GM18858 (cell line): Measurements from ENCODE around the gene ACACA.

Source experiments
- ATAC-seq: cut with Tn5 transposase; IDR thresholded peaks from one replicate; pipeline ENCODE4 v1.9.1; 2021; ENCODE audit not compliant: unreplicated experiment

The ACACA gene

GRCh38 chr17:37246085-37246484 lies 160.6 kb downstream of the ACACA start:
- no peak for ATAC-seq

- no peak for ATAC-seq
These were observed 166.3 kb downstream of the ACACA start for GRCh38 chr17:37240381-37240780.

- ATAC-seq: no peak
These were observed 166.8 kb downstream of the ACACA start for GRCh38 chr17:37239690-37240334.

GRCh38 chr17:37234106-37234505 lies 172.5 kb downstream of the ACACA start:
- ATAC-seq: no peak

DNA sequence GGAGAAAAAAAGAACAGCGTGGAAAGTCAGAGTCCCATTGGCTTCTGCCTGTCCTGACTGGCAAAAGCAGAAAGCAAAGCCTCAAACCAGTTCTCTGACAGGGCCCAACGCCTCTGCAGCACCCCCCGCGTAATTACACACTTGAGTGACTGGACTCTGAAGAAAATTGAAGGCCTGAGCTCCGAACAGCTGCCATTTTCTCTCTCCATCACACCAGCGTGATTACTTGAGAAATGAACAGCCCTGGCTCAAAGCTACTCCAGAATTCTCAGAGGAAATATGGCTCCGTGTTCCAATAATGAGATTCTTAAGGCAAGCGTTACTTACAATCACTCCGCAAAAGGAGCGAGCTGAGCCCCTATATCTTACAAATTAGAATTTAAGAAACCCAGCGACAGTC lies 173.6 kb downstream of the ACACA start:
- no peak for ATAC-seq

- no peak for ATAC-seq
These were observed 174.7 kb downstream of the ACACA start for GRCh38 chr17:37231887-37232286.

- ATAC-seq: no peak
These were observed 176.0 kb downstream of the ACACA start for GRCh38 chr17:37230633-37231032.

- ATAC-seq: no peak
These were observed 181.2 kb downstream of the ACACA start for GRCh38 chr17:37225465-37225864.

DNA sequence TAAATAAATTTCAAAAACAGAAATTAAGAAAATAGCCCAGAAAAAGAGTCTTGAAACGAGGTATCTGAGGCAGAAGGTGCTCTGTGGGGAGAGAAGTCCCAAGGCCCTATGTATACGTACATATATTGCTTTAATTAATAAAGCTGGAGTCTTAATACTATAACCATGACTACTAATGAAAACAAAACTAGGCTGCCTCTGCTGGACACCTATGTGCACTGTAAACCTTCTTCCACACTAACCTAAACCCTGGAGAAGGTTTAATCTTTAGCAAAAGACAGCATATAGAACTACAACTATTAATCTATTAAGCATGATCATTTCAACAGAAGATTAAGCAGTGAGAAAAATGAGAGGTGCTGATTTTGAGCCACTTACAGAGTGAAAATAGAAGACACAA lies 184.8 kb downstream of the ACACA start:
- no peak for ATAC-seq

- no peak for ATAC-seq
These were observed 186.1 kb downstream of the ACACA start for GRCh38 chr17:37220607-37220953.

DNA sequence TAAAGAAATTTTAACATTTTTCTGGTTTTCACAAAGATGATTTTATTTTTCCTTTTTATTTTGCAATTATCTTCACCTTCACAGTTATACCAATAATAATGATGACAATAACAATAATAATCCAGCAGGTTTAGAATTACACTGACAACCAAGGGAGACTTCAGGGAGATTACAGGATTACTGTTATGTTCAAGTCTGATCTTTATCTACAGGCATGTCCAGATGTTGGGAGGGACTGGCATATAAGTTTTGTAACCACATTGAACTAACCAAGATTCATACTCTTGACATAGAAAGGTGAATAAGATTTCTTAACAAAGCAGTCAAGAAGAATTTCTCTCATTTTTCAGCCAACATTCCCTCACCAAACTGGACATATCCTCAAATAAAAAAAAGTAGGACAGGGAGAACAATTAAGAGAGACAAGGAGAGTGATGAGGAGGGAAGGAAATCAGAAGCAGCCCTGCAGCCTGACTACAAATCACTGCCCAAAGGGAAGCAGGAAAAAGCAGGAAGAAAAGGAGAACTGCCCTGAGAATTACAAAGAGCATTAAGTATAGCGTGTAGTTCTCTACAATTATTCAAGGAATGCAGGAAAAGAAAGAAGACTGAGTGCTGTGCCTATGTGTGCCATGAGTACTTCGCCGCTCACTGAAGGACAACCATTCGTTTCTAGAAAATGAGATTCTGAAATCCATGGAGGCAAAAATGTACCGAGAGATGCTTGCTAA lies 186.6 kb downstream of the ACACA start:
- ATAC-seq: no peak

DNA sequence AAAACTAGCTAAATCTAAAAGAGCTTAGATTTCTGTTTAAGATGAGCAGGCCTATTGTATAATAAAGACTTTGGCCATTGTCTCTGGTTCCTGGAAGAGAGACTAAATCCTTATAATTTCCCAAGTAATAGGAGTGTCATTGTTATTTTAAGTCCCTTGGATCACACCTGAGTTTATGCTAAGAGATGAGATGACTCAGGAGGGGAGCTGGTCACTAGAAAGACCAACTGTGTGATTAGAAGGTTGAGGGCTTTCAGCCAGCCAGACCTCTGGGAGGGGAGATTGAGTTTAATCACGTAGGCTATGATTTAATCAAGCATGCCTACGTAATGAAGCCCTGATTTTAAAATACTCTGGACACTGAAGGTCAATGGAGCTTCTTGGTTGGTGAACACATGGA lies 187.8 kb downstream of the ACACA start:
- no peak for ATAC-seq

- no peak for ATAC-seq
These were observed 192.2 kb downstream of the ACACA start for GRCh38 chr17:37214416-37214815.

- ATAC-seq: no peak
These were observed 192.7 kb downstream of the ACACA start for GRCh38 chr17:37213927-37214326.

DNA sequence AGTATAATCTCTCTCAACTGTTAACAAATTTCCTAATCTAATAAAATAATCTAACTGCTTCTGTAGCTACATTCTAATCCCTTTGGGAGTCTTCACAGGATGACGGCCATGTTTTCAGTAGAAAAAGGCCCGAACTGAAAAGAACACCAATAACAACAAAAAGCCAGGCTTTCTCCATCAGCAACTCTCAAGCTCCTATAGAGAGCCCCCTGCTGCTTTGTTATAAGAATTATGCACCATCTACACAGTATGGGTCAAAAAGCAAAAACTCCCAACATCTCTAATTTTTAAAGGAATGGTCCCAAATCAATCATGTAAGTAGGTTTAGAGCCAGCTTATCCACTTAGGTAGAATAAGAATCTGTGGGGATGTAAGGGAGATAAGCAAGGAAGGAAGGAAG lies 194.5 kb downstream of the ACACA start:
- ATAC-seq: no peak

DNA sequence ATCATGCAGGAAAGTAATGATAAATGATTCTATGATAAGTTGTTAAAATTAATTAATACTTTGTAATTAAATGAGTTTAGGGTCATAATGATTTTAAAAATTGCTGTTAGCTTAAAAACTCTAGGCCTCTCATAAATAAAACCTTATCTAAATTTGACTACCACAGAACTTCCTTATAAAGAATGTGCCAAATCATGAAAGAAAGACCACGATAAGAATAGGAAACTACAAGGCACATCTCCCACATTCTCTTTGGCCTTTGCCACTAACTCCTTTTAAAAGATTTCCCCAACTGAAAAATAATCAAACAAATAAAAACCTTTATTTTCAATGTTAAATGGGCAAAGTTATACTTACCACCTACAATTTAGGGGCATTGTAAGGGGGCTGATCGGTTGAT lies 195.5 kb downstream of the ACACA start:
- no peak for ATAC-seq

DNA sequence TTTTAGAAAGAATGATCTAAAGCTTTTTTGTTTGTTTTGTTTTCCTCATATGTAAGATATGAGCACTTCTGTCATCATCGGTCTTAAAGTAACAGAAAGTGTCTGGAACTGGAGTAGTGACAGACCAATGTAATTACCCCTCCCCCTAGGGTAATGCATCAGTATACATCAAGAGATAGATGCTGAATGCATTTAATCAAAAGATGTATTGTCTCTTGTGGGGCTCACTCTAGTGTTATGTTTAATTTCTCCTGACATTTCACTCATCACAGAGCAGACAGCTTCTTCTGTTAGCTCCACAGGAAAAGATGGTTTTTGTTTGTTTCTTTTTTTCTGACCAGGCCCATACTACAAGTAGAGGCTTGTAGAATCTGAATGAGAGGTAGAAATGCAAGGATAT lies 199.5 kb downstream of the ACACA start:
- ATAC-seq: no peak

GRCh38 chr17:37206299-37206698 lies 200.3 kb downstream of the ACACA start:
- no peak for ATAC-seq

DNA sequence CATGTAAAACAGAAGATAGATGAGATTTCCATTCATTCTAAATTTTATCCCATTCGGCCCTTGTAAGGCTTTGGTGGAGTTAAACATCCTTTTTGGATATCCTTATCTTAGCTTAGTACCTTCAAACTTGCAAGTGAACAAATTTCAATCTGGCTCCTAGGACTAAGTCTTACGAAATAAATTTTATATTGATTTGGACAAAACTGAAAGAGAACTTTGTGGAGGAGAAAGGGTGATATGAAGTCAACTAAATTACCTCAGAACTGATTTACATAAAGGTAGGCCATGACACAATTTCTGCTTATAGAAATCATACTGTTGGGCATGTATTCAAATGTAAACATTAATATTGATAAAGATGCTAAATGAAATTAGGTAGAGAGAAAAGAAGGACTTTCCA lies 206.1 kb downstream of the ACACA start:
- ATAC-seq: no peak

DNA sequence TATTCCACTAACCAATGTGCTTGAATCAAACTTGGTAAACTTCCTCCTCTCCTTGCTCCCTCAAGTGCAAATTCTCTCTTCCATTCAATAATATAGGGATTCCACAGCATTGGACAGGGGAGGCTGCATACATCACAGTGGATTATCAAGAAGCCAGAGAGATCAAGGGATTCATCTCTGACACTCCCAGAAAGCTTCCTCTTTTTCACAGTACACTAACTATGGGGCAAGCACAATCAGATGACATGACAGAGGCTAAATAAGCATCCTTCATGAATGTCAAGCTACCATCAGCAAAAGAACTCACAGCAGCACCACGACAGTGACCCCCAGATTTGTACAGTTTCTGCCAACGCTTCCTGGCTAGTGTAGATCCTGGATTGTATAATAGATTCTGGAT lies 209.3 kb downstream of the ACACA start:
- ATAC-seq: no peak

DNA sequence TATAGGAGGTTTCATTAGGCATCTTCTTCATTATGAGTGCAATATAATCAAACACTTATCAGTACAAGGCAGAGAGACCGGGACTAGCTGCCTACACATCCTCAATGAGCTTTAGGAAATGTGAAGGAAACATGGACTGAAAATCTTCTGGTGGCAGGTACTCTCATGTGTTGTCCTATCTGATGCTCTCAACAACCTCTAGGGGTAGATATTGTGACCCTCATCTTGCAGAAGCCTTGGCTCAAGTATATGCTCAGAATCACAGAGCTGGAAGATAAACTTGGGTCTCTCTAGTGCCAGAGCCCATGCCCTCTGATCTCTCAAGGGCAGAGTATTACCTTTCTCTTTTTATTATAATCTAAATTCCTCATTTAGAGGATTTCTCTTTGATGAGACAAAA lies 212.4 kb downstream of the ACACA start:
- no peak for ATAC-seq

- no peak for ATAC-seq
These were observed 215.4 kb downstream of the ACACA start for GRCh38 chr17:37191219-37191618.

DNA sequence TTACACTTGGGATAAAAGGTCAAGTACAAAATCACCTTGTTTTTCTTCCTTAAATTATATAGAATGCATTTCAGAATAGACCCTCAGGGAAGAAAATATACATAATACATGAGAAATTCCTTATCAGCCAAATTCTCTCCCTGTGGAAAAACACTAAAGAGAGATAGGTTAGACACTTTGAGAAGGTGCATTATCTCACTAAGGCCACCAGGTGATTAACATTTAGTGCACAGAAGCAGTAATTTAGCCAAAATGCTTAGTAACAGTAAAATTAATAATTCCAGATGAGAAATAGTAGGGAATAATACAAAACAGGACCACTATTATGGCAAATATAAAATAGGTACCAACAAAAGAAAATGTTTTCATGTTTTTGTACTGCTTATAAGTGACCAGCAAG lies 216.1 kb downstream of the ACACA start:
- ATAC-seq: no peak
